HepG2 (cell line): ENCODE data around the gene IWS1. TPM values are rescaled to one million over a fixed set of nuclear protein-coding genes. Genes with fewer than 3 reads are reported as not detected.
A peak's percentile ranks its signal among the peaks of the same experiment; 100 is the strongest.

Experiments used
- ATAC-seq: fragments of 200-7000 bp; cut with Tn5 transposase; 3 replicates; pipeline ENCODE4 v1.9.1; 2020; ENCODE audit warnings: mild to moderate bottlenecking, moderate library complexity
- BruUV-seq: library from RNA; stranded (reverse); fragments of 400-500 nt; replicated peaks from 2 replicates; lab custom pipeline; 2021; lab: Mats Ljungman, UMichigan
- CTCF ChIA-PET: fragments of 300-600 bp; formaldehyde crosslinking; extraction: SDS; loops from one replicate; lab custom pipeline; 2021; ENCODE audit warnings: low total read pairs, inconsistent platforms, low intra/inter-chr PET ratio; lab: Yijun Ruan, JAX
- POLR2A ChIA-PET: fragments of 350-600 bp; sonication (Branson Sonifier 250); formaldehyde crosslinking; loops from one replicate; lab custom pipeline; 2020; ENCODE audit warnings: antibody characterized with exemption, inconsistent platforms; lab: Yijun Ruan, JAX
- DNase-seq: peaks from one replicate; pipeline ENCODE4 v3.0.0-alpha.2; 2015; ENCODE audit warnings: low spot score
- FAIRE-seq: peaks from 3 replicates; lab custom pipeline; 2011; peaks lifted over from hg19 to GRCh38; lab: Jason Lieb, UNC
- H2AFZ ChIP-seq: one replicate; pipeline ENCODE4 v1.6.1; 2011; ENCODE audit warnings: low read length, inconsistent platforms
- H3K27ac ChIP-seq: fragments of 300-600 bp; 3 replicates; pipeline ENCODE4 v1.8.0; 2011; ENCODE audit warnings: mixed run types, mild to moderate bottlenecking, mixed read lengths, low read length, inconsistent platforms; ENCODE audit not compliant: insufficient read depth; ENCODE audit errors: extremely low read length
- H3K27me3 ChIP-seq, 2 experiments: fragments of 200-600 bp in 1 of 2; 2 replicates in 1 of 2; 3 replicates in 1 of 2; pipeline versions ENCODE4 v1.6.0 to v1.8.0; 2011; ENCODE audit warnings: low read length in 2 of 2, mild to moderate bottlenecking in 2 of 2, moderate library complexity in 2 of 2, inconsistent platforms in 1 of 2; ENCODE audit not compliant: insufficient read depth in 2 of 2, control insufficient read depth in 1 of 2
- H3K36me3 ChIP-seq, 2 experiments: fragments of 200-600 bp in 1 of 2; replicated peaks in 1 of 2; 2 replicates in 1 of 2; 3 replicates in 1 of 2; pipeline versions ENCODE4 v1.5.1 to v1.8.0; 2011; ENCODE audit warnings: low read length in 2 of 2, inconsistent platforms in 1 of 2; ENCODE audit not compliant: insufficient read depth in 2 of 2, control insufficient read depth in 1 of 2
- H3K4me1 ChIP-seq: 2 replicates; pipeline ENCODE4 v1.5.1; 2012; ENCODE audit warnings: low read length, inconsistent platforms; ENCODE audit not compliant: insufficient read depth
- H3K4me2 ChIP-seq: 2 replicates; pipeline ENCODE4 v1.6.0; 2011; ENCODE audit warnings: low read depth, low read length, inconsistent platforms
- H3K4me3 ChIP-seq, 3 experiments: fragments of 200-600 bp in 1 of 3; sonication (generic), shearing (Covaris generic) in 1 of 3; replicated peaks in 1 of 3; 2 replicates each; pipeline ENCODE4 v1.5.1; 2011 to 2016; ENCODE audit warnings: low read length in 3 of 3, inconsistent platforms in 2 of 3, low read depth in 2 of 3, mild to moderate bottlenecking in 2 of 3, control low read depth in 1 of 3, mixed read lengths in 1 of 3; ENCODE audit not compliant: insufficient read depth in 1 of 3
- H3K79me2 ChIP-seq: one replicate; pipeline ENCODE4 v1.6.1; 2011; ENCODE audit warnings: low read length, inconsistent platforms; ENCODE audit not compliant: insufficient read depth
- H3K9ac ChIP-seq: 2 replicates; pipeline ENCODE4 v1.6.0; 2011; ENCODE audit warnings: mild to moderate bottlenecking, low read depth, low read length, inconsistent platforms; ENCODE audit not compliant: insufficient read depth
- H3K9me3 ChIP-seq: 2 replicates; pipeline ENCODE4 v1.5.1; 2012; ENCODE audit warnings: mild to moderate bottlenecking, low read length
- H4K20me1 ChIP-seq: 2 replicates; pipeline ENCODE4 v1.6.0; 2011; ENCODE audit warnings: inconsistent platforms, mild to moderate bottlenecking, low read length, moderate library complexity; ENCODE audit not compliant: insufficient read depth
- FOSL1 ChIP-seq: sonication (generic); formaldehyde crosslinking; IDR thresholded peaks from 2 replicates; pipeline ENCODE4 v1.9.0; 2021; ENCODE audit warnings: missing genetic modification reagents, borderline replicate concordance
- HNRNPL ChIP-seq: fragments of 200-400 bp; formaldehyde crosslinking; IDR thresholded peaks from 2 replicates; pipeline ENCODE4 v1.6.1; 2017; ENCODE audit warnings: mild to moderate bottlenecking, low read depth, low read length
- HNRNPLL ChIP-seq: fragments of 200-400 bp; formaldehyde crosslinking; IDR thresholded peaks from 2 replicates; pipeline ENCODE4 v1.6.1; 2017; ENCODE audit warnings: mild to moderate bottlenecking, low read depth, low read length; ENCODE audit not compliant: poor library complexity, severe bottlenecking
- JDP2 ChIP-seq: sonication (generic); formaldehyde crosslinking; IDR thresholded peaks from 2 replicates; pipeline ENCODE4 v1.8.1; 2022; ENCODE audit warnings: missing genetic modification reagents, borderline replicate concordance
- KDM5B ChIP-seq: sonication (generic); formaldehyde crosslinking; IDR thresholded peaks from 2 replicates; pipeline ENCODE4 v1.4.0; 2020; ENCODE audit warnings: missing genetic modification reagents, mild to moderate bottlenecking, borderline replicate concordance
- MEF2D ChIP-seq: sonication (generic); formaldehyde crosslinking; IDR thresholded peaks from 2 replicates; pipeline ENCODE4 v1.5.1; 2020; ENCODE audit warnings: mild to moderate bottlenecking, missing genetic modification reagents
- MZF1 ChIP-seq: sonication (generic); formaldehyde crosslinking; IDR thresholded peaks from 2 replicates; pipeline ENCODE4 v1.8.1; 2023; ENCODE audit warnings: mild to moderate bottlenecking, missing genetic modification reagents, borderline replicate concordance
- NCOA2 ChIP-seq: sonication (generic); formaldehyde crosslinking; IDR thresholded peaks from 2 replicates; pipeline ENCODE4 v1.8.0; 2022; ENCODE audit warnings: inconsistent platforms
- YEATS2 ChIP-seq: sonication (generic); formaldehyde crosslinking; IDR thresholded peaks from 2 replicates; pipeline ENCODE4 v1.4.0; 2020; ENCODE audit warnings: missing genetic modification reagents, borderline replicate concordance
- ZBTB3 ChIP-seq: sonication (generic); formaldehyde crosslinking; IDR thresholded peaks from 2 replicates; pipeline ENCODE4 v1.4.0; 2020; ENCODE audit warnings: low read depth, mild to moderate bottlenecking, moderate library complexity, missing genetic modification reagents, borderline replicate concordance
- ZFP36L1 ChIP-seq: sonication (generic); formaldehyde crosslinking; IDR thresholded peaks from 2 replicates; pipeline ENCODE4 v1.8.0; 2022; ENCODE audit warnings: mild to moderate bottlenecking, missing genetic modification reagents, moderate library complexity
- ZNF543 ChIP-seq: sonication (generic); formaldehyde crosslinking; IDR thresholded peaks from 2 replicates; pipeline ENCODE4 v1.4.0; 2020; ENCODE audit warnings: mild to moderate bottlenecking, missing genetic modification reagents
- ZNF562 ChIP-seq: sonication (generic); formaldehyde crosslinking; IDR thresholded peaks from 2 replicates; pipeline ENCODE4 v1.8.0; 2022; ENCODE audit warnings: missing genetic modification reagents, borderline replicate concordance
- ZNF703 ChIP-seq: sonication (generic); formaldehyde crosslinking; IDR thresholded peaks from 2 replicates; pipeline ENCODE4 v1.5.1; 2020; ENCODE audit warnings: missing genetic modification reagents, mild to moderate bottlenecking, moderate library complexity, borderline replicate concordance
- WGBS: methylation state at CpG from one replicate; pipeline ENCODE4 v1.1.6; 2017; ENCODE audit warnings: low lambda C conversion rate; 5-methylcytosine and 5-hydroxymethylcytosine counted together
- in situ Hi-C: cut with HindIII; loops from 2 replicates; pipeline ENCODE4 v1.10.0; 2017; ENCODE audit warnings: low pct_unique_long_range_greater_than_20kb; ENCODE audit not compliant: extremely low pct_ligation_motif_present
- intact Hi-C: fragments of 100-400 bp; cut with micrococcal nuclease; formaldehyde crosslinking; loops from one replicate; pipeline ENCODE4 v1.10.0; 2022; ENCODE audit not compliant: unreplicated experiment
- polyA plus RNA-seq, 8 experiments: library from polyadenylated mRNA; depleted of rRNA in 3 of 8; stranded (reverse) in 7 of 8; unstranded in 1 of 8; fragments of >200 nt; fragmentation: Illumina TruSeq in 4 of 8; extraction: Trizol in 4 of 8; gene quantifications; 2 replicates each; pipeline versions ENCODE4 v1.2.1 to v1.2.3, GENCODE V29; 2011 to 2016; ENCODE audit warnings: low read depth in 4 of 8, missing spikeins in 1 of 8, mixed read lengths in 1 of 8; ENCODE audit not compliant: insufficient read depth in 1 of 8
- total RNA-seq, 5 experiments: library from RNA; depleted of rRNA; stranded (reverse); fragments of >200 nt; fragmentation: Illumina TruSeq; extraction: Trizol; gene quantifications; 2 replicates each; pipeline ENCODE4 v1.2.3, GENCODE V29; 2016; ENCODE audit warnings: low read depth in 1 of 5
- TF ChIP-seq, protein P1 (sequence below): sonication (generic); formaldehyde crosslinking; IDR thresholded peaks from 2 replicates; pipeline ENCODE4 v1.5.0; 2020; ENCODE audit warnings: mild to moderate bottlenecking, missing genetic modification reagents
- TF ChIP-seq, protein P2 (sequence below): sonication (generic); formaldehyde crosslinking; IDR thresholded peaks from 2 replicates; pipeline ENCODE4 v1.5.0; 2020; ENCODE audit warnings: missing genetic modification reagents
- TF ChIP-seq, protein P3 (sequence below): sonication (generic); formaldehyde crosslinking; IDR thresholded peaks from 2 replicates; pipeline ENCODE4 v1.5.1; 2020; ENCODE audit warnings: mild to moderate bottlenecking, missing genetic modification reagents, moderate library complexity

IWS1 gene
- total and polyA plus RNA-seq, 2 of the 13 experiments (the other 11 are each of a cell fraction or from before 2014, with no cell fraction given) = 28.9 to 62.3 TPM

DNA sequence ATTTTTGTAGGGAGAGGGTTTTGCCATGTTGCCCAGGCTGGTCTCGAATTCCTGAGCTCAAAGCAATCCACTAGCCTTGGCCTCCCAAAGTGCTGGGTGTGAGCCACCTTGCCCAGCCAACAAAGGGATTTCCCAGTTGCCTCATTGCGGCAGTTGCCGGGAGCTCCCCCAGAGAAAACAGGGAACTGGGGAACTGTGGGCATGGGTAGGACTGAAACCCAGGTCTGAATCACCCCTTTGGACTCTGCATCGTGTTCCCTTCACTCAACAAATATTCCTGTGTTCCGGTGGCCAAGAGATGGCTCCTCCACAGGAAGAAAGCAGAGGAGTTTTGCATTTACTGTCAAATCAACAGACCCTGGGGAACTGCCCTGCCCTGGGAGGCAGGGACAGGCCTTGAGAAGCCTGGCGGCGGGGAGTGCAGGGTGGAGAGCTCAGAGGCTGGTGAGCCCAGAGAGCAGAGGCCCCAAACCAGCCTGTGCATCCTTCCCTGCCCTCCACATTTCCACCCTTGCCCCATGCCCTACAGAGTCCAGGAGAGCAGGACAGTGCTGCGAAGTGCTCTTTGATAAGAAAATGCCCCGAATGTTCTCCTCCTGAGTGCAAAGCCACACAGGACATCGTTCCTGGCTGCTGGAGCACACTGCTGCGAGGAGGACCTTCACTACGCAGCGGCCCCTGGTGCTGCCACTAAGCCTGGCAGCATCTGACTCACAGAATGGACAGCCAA lies 34.1 kb upstream of the IWS1 start:
- 0 out of 2 replicates have a peak overlapping the region, but pooled peaks have one; percentile 5 for H3K9ac ChIP-seq
- H3K4me3 ChIP-seq = peak overlapping the region in 2 of 3 experiments; percentile 5 to 49; a peak in 5 of 6 replicates
- H3K36me3 ChIP-seq = no peaks in the 10 kb centered on the region
- intact Hi-C loops (loop anchor here (5.0 kb wide), 1 partner anchor 363 kb away; no protein-coding TSS in a partner anchor), in situ Hi-C loops (no loop called here)
- no peaks in the 10 kb centered on the region for H4K20me1 ChIP-seq
- CTCF ChIA-PET = no interaction called here
- peak overlapping the region; percentile 69 for H3K4me2 ChIP-seq
- no TSS peak for BruUV-seq
- POLR2A ChIA-PET = interaction anchor here (1.4 kb wide), 1 partner anchor 34 kb away, joined by 3 read pairs; the partner anchor contains the start of gene IWS1
- H2AFZ ChIP-seq = no peak overlapping the region
- DNase-seq = peak; percentile 28
- no peaks in the 10 kb centered on the region for H3K79me2 ChIP-seq
- H3K9me3 ChIP-seq = no peaks in the 10 kb centered on the region
- peaks cover 27% of the 10 kb centered on the region for H3K4me1 ChIP-seq
- H3K27me3 ChIP-seq = peaks cover 4 to 48% of the 10 kb centered on the region in 2 experiments; a peak in 4 of 5 replicates
- H3K27ac ChIP-seq = no peak overlapping the region
- WGBS = 8% methylated on average over 13 of the region's 13 CpGs
- peak; percentile 91 for ATAC-seq
- FAIRE-seq = peak; percentile 28
- TF ChIP-seq, protein P1, sequence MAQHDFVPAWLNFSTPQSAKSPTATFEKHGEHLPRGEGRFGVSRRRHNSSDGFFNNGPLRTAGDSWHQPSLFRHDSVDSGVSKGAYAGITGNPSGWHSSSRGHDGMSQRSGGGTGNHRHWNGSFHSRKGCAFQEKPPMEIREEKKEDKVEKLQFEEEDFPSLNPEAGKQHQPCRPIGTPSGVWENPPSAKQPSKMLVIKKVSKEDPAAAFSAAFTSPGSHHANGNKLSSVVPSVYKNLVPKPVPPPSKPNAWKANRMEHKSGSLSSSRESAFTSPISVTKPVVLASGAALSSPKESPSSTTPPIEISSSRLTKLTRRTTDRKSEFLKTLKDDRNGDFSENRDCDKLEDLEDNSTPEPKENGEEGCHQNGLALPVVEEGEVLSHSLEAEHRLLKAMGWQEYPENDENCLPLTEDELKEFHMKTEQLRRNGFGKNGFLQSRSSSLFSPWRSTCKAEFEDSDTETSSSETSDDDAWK (CRISPR knock-in tag) = no peak
- TF ChIP-seq KDM5B (CRISPR knock-in tag) (0 out of 2 replicates have a peak, but pooled peaks have one; percentile 45), MEF2D (no peak), ZBTB3 (CRISPR knock-in tag) (no peak), ZNF562 (CRISPR knock-in tag) (no peak), FOSL1 (no peak), HNRNPLL (no peak), HNRNPL (no peak), NCOA2 (CRISPR knock-in tag) (no peak), ZFP36L1 (no peak), YEATS2 (CRISPR knock-in tag) (peak; percentile 47; the same call in 1 of the 2 replicates), JDP2 (CRISPR knock-in tag) (no peak), ZNF703 (CRISPR knock-in tag) (no peak), MZF1 (CRISPR knock-in tag) (no peak), ZNF543 (CRISPR knock-in tag) (no peak)
- TF ChIP-seq, protein P2, sequence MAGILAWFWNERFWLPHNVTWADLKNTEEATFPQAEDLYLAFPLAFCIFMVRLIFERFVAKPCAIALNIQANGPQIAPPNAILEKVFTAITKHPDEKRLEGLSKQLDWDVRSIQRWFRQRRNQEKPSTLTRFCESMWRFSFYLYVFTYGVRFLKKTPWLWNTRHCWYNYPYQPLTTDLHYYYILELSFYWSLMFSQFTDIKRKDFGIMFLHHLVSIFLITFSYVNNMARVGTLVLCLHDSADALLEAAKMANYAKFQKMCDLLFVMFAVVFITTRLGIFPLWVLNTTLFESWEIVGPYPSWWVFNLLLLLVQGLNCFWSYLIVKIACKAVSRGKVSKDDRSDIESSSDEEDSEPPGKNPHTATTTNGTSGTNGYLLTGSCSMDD (CRISPR knock-in tag) = no peak
- TF ChIP-seq, protein P3, sequence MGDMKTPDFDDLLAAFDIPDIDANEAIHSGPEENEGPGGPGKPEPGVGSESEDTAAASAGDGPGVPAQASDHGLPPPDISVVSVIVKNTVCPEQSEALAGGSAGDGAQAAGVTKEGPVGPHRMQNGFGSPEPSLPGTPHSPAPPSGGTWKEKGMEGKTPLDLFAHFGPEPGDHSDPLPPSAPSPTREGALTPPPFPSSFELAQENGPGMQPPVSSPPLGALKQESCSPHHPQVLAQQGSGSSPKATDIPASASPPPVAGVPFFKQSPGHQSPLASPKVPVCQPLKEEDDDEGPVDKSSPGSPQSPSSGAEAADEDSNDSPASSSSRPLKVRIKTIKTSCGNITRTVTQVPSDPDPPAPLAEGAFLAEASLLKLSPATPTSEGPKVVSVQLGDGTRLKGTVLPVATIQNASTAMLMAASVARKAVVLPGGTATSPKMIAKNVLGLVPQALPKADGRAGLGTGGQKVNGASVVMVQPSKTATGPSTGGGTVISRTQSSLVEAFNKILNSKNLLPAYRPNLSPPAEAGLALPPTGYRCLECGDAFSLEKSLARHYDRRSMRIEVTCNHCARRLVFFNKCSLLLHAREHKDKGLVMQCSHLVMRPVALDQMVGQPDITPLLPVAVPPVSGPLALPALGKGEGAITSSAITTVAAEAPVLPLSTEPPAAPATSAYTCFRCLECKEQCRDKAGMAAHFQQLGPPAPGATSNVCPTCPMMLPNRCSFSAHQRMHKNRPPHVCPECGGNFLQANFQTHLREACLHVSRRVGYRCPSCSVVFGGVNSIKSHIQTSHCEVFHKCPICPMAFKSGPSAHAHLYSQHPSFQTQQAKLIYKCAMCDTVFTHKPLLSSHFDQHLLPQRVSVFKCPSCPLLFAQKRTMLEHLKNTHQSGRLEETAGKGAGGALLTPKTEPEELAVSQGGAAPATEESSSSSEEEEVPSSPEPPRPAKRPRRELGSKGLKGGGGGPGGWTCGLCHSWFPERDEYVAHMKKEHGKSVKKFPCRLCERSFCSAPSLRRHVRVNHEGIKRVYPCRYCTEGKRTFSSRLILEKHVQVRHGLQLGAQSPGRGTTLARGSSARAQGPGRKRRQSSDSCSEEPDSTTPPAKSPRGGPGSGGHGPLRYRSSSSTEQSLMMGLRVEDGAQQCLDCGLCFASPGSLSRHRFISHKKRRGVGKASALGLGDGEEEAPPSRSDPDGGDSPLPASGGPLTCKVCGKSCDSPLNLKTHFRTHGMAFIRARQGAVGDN = peak; percentile 58
